Measurements from ENCODE around the gene BRD9.
"Not testable (repeated sequence)": the region's sequence is repeated elsewhere in the genome, so short reads cannot be mapped to it uniquely, and the experiment has no call there.

DNA sequence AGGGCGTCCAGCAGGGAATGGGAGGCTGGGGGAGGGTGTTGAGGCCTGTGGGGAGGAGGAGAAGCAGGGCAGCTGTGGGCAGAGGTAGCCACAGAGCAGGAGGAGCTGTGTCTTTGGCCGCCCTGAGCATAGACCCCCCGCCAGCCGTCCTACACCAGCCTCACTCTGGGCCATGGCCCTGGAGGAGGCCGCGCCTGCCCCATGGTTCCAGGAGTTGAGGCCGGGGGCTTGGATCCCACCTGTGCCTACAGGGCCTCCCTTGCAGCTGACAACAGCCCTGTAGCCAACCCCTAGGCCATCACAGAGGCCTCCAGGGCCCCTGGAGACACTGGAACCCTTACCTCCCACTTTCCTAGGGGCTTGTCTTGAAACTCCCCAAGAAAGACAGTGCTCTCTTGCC is 44.9 kb downstream of the BRD9 start:
- not testable (repeated sequence) for TF ChIP-seq POLR2AphosphoS5 (IDR thresholded peaks at IDR 0.05; ENCODE audit: insufficient read depth, low read depth, low read length); MYC (IDR thresholded peaks at IDR 0.05; ENCODE audit: low read depth, low read length); POLR2A (IDR thresholded peaks at IDR 0.05; ENCODE audit: low read depth, low read length); EZH2 (IDR thresholded peaks at IDR 0.05; ENCODE audit: borderline replicate concordance, low read depth, low read length, severe bottlenecking); GATA2 (IDR thresholded peaks at IDR 0.05; ENCODE audit: insufficient read depth, insufficient read length, low read depth, low read length); FOS (IDR thresholded peaks at IDR 0.05; ENCODE audit: borderline replicate concordance, insufficient read depth, low read length)
- TF ChIP-seq, protein P1, sequence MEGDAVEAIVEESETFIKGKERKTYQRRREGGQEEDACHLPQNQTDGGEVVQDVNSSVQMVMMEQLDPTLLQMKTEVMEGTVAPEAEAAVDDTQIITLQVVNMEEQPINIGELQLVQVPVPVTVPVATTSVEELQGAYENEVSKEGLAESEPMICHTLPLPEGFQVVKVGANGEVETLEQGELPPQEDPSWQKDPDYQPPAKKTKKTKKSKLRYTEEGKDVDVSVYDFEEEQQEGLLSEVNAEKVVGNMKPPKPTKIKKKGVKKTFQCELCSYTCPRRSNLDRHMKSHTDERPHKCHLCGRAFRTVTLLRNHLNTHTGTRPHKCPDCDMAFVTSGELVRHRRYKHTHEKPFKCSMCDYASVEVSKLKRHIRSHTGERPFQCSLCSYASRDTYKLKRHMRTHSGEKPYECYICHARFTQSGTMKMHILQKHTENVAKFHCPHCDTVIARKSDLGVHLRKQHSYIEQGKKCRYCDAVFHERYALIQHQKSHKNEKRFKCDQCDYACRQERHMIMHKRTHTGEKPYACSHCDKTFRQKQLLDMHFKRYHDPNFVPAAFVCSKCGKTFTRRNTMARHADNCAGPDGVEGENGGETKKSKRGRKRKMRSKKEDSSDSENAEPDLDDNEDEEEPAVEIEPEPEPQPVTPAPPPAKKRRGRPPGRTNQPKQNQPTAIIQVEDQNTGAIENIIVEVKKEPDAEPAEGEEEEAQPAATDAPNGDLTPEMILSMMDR (IDR thresholded peaks at IDR 0.05; ENCODE audit: extremely low read depth in 1 of 2, insufficient read depth in 1 of 2, low read depth in 1 of 2, low read length in 2 of 2): not testable (repeated sequence)
- TF ChIP-seq, protein P2, sequence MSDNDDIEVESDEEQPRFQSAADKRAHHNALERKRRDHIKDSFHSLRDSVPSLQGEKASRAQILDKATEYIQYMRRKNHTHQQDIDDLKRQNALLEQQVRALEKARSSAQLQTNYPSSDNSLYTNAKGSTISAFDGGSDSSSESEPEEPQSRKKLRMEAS (IDR thresholded peaks at IDR 0.05; ENCODE audit: insufficient read depth, insufficient read length): not testable (repeated sequence)

All from endothelial cell of umbilical vein (primary cell).